H1 (cell line): ENCODE measurements around the gene CDK4. TPM values are rescaled to one million over a fixed set of nuclear protein-coding genes. Genes with fewer than 3 reads are reported as not detected.

Experiments used
- CTCF ChIA-PET: fragments of 300-600 bp; sonication (Branson Sonifier 250); formaldehyde crosslinking; loops from one replicate; lab custom pipeline; 2021; ENCODE audit not compliant: partially characterized antibody; lab: Charles Lee
- POLR2A ChIA-PET: fragments of 300-600 bp; sonication (Branson Sonifier 250); formaldehyde crosslinking; loops from one replicate; lab custom pipeline; 2021; ENCODE audit warnings: inconsistent platforms; ENCODE audit not compliant: partially characterized antibody; lab: Charles Lee
- DNase-seq, 2 experiments: peaks; one replicate each; pipeline versions ENCODE4 v3.0.0 to v3.0.0-alpha.2; 2010 to 2022; ENCODE audit warnings: low spot score in 2 of 2, low read depth in 1 of 2, mixed read lengths in 1 of 2
- FAIRE-seq: peaks from 2 replicates; lab custom pipeline; 2011; peaks lifted over from hg19 to GRCh38; lab: Jason Lieb, UNC
- H2AFZ ChIP-seq: 2 replicates; pipeline ENCODE4 v1.8.1; 2012; ENCODE audit warnings: low read length, inconsistent platforms
- H2AK5ac ChIP-seq: 2 replicates; pipeline ENCODE4 v1.6.1; 2013; ENCODE audit warnings: low read depth, low read length
- H2BK120ac ChIP-seq: replicated peaks from 2 replicates; pipeline ENCODE3; 2013; ENCODE audit warnings: low read depth, low read length, inconsistent platforms
- H2BK12ac ChIP-seq: 2 replicates; pipeline ENCODE4 v1.6.1; 2013; ENCODE audit warnings: low read depth, low read length
- H2BK15ac ChIP-seq: 2 replicates; pipeline ENCODE4 v1.6.1; 2013; ENCODE audit warnings: low read length
- H2BK20ac ChIP-seq: 2 replicates; pipeline ENCODE4 v1.6.1; 2013; ENCODE audit warnings: low read length
- H2BK5ac ChIP-seq: 2 replicates; pipeline ENCODE4 v1.6.1; 2013; ENCODE audit warnings: low read depth, low read length
- H3K14ac ChIP-seq: 2 replicates; pipeline ENCODE4 v1.6.1; 2013; ENCODE audit warnings: inconsistent platforms; ENCODE audit not compliant: insufficient read length
- H3K18ac ChIP-seq: 2 replicates; pipeline ENCODE4 v1.6.1; 2013; ENCODE audit warnings: low read length; ENCODE audit errors: extremely low read depth
- H3K23ac ChIP-seq: 2 replicates; pipeline ENCODE4 v1.6.1; 2013; ENCODE audit warnings: inconsistent platforms; ENCODE audit not compliant: insufficient read length
- H3K23me2 ChIP-seq: 2 replicates; pipeline ENCODE4 v1.6.1; 2013; ENCODE audit warnings: low read depth, low read length
- H3K27ac ChIP-seq: 2 replicates; pipeline ENCODE4 v1.6.1; 2011; ENCODE audit warnings: low read depth, low read length, inconsistent platforms
- H3K27me3 ChIP-seq, 4 experiments: replicated peaks in 1 of 4; 1 replicate in 1 of 4; 2 replicates in 3 of 4; pipeline versions ENCODE4 v1.6.1 to v1.8.1; 2011 to 2013; ENCODE audit warnings: low read length in 3 of 4, mild to moderate bottlenecking in 3 of 4, inconsistent platforms in 2 of 4, mixed read lengths in 2 of 4, moderate library complexity in 1 of 4; ENCODE audit not compliant: control insufficient read depth in 3 of 4, insufficient read depth in 3 of 4; ENCODE audit errors: extremely low read depth in 1 of 4
- H3K36me3 ChIP-seq, 4 experiments: 2 replicates each; pipeline versions ENCODE4 v1.6.1 to v1.8.1; 2011 to 2013; ENCODE audit warnings: mild to moderate bottlenecking in 4 of 4, low read length in 3 of 4, moderate library complexity in 2 of 4, control low read depth in 1 of 4, inconsistent platforms in 1 of 4; ENCODE audit not compliant: insufficient read depth in 4 of 4, control insufficient read depth in 2 of 4
- H3K4ac ChIP-seq: replicated peaks from 2 replicates; pipeline ENCODE3; 2013; ENCODE audit warnings: low read length, low read depth, mixed read lengths, inconsistent platforms; ENCODE audit not compliant: insufficient read length
- H3K4me1 ChIP-seq, 4 experiments: replicated peaks in 1 of 4; 1 replicate in 1 of 4; 2 replicates in 3 of 4; pipeline versions ENCODE4 v1.6.1 to v1.8.1; 2011 to 2013; ENCODE audit warnings: low read length in 3 of 4, inconsistent platforms in 2 of 4, mixed read lengths in 1 of 4; ENCODE audit not compliant: insufficient read depth in 4 of 4, control insufficient read depth in 3 of 4
- H3K4me2 ChIP-seq, 2 experiments: 2 replicates each; pipeline versions ENCODE4 v1.6.1 to v1.8.1; 2011 to 2013; ENCODE audit warnings: low read depth in 2 of 2, low read length in 2 of 2, control low read depth in 1 of 2, inconsistent platforms in 1 of 2, mild to moderate bottlenecking in 1 of 2; ENCODE audit not compliant: insufficient read depth in 1 of 2
- H3K4me3 ChIP-seq, 4 experiments: fragments of 200-600, 300-600 bp in 1 of 4; sonication (generic), shearing (Covaris generic), sonication (Bioruptor Twin) in 1 of 4; 2 replicates each; pipeline versions ENCODE4 v1.5.1 to v1.8.1; 2011 to 2016; ENCODE audit warnings: low read length in 4 of 4, low read depth in 3 of 4, control low read depth in 2 of 4, inconsistent platforms in 2 of 4, mild to moderate bottlenecking in 2 of 4, mixed read lengths in 1 of 4, moderate library complexity in 1 of 4; ENCODE audit not compliant: insufficient read depth in 2 of 4; ENCODE audit errors: extremely low read depth in 1 of 4
- H3K56ac ChIP-seq: replicated peaks from 2 replicates; pipeline ENCODE3; 2013; ENCODE audit warnings: low read depth, mild to moderate bottlenecking, mixed read lengths, low read length, inconsistent platforms; ENCODE audit not compliant: insufficient read length
- H3K79me1 ChIP-seq: 2 replicates; pipeline ENCODE4 v1.6.1; 2013; ENCODE audit warnings: low read depth, low read length, control low read depth
- H3K79me2 ChIP-seq, 2 experiments: 2 replicates each; pipeline versions ENCODE4 v1.6.1 to v1.8.1; 2012 to 2013; ENCODE audit warnings: low read length in 2 of 2, mild to moderate bottlenecking in 2 of 2, inconsistent platforms in 1 of 2; ENCODE audit not compliant: insufficient read depth in 2 of 2, control insufficient read depth in 1 of 2
- H3K9ac ChIP-seq, 4 experiments: replicated peaks in 1 of 4; 1 replicate in 1 of 4; 2 replicates in 3 of 4; pipeline versions ENCODE4 v1.6.1 to v1.8.1; 2011 to 2013; ENCODE audit warnings: low read depth in 3 of 4, low read length in 3 of 4, control low read depth in 2 of 4, mild to moderate bottlenecking in 2 of 4, moderate library complexity in 2 of 4, inconsistent platforms in 1 of 4; ENCODE audit errors: extremely low read depth in 1 of 4
- H3K9me3 ChIP-seq, 2 experiments: 2 replicates each; pipeline versions ENCODE4 v1.6.1 to v1.8.1; 2012 to 2013; ENCODE audit warnings: mild to moderate bottlenecking in 2 of 2, moderate library complexity in 2 of 2, control low read depth in 1 of 2, inconsistent platforms in 1 of 2, low read depth in 1 of 2, low read length in 1 of 2, mixed read lengths in 1 of 2; ENCODE audit not compliant: insufficient read depth in 2 of 2
- H4K20me1 ChIP-seq, 2 experiments: replicated peaks in 1 of 2; 2 replicates each; pipeline versions ENCODE3 to v1.8.1; 2011 to 2013; ENCODE audit warnings: inconsistent platforms in 2 of 2, low read length in 2 of 2, mild to moderate bottlenecking in 1 of 2; ENCODE audit not compliant: insufficient read depth in 2 of 2, control insufficient read depth in 1 of 2
- H4K5ac ChIP-seq: 2 replicates; pipeline ENCODE4 v1.6.1; 2013; ENCODE audit warnings: low read length, low read depth, mixed read lengths, inconsistent platforms; ENCODE audit not compliant: insufficient read length
- H4K8ac ChIP-seq: 2 replicates; pipeline ENCODE4 v1.8.0; 2013; ENCODE audit warnings: mild to moderate bottlenecking, moderate library complexity, low read length, inconsistent platforms; ENCODE audit not compliant: insufficient read depth; ENCODE audit errors: extremely low read depth
- H4K91ac ChIP-seq: replicated peaks from 2 replicates; pipeline ENCODE3; 2013; ENCODE audit warnings: low read length, mixed read lengths, inconsistent platforms; ENCODE audit not compliant: insufficient read length
- BCL11A ChIP-seq, 2 experiments: IDR thresholded peaks; one replicate each; pipeline ENCODE4 v1.6.1; 2011; ENCODE audit warnings: low read depth in 2 of 2, low read length in 2 of 2, mild to moderate bottlenecking in 2 of 2
- BRCA1 ChIP-seq: IDR thresholded peaks from 2 replicates; pipeline ENCODE4 v1.6.1; 2012; ENCODE audit warnings: low read depth, low read length, improper control_type of control experiment
- CBX5 ChIP-seq: fragments of 300-800, 300-1000 bp; sonication (generic); IDR thresholded peaks from 2 replicates; pipeline ENCODE4 v1.7.1; 2016; ENCODE audit warnings: antibody characterized with exemption, low read length, low read depth
- CEBPB ChIP-seq: IDR thresholded peaks from 2 replicates; pipeline ENCODE4 v1.6.1; 2012; ENCODE audit warnings: low read depth, low read length
- CREB1 ChIP-seq: IDR thresholded peaks from 2 replicates; pipeline ENCODE4 v1.6.1; 2012; ENCODE audit warnings: inconsistent platforms
- EGR1 ChIP-seq: IDR thresholded peaks from 2 replicates; pipeline ENCODE4 v1.6.1; 2011; ENCODE audit warnings: low read depth, low read length, borderline replicate concordance
- EP300 ChIP-seq, 2 experiments: IDR thresholded peaks; 1 replicate in 1 of 2; 2 replicates in 1 of 2; pipeline ENCODE4 v1.6.1; 2011 to 2012; ENCODE audit warnings: low read depth in 2 of 2, low read length in 2 of 2, mild to moderate bottlenecking in 2 of 2, borderline replicate concordance in 1 of 2, inconsistent platforms in 1 of 2, moderate library complexity in 1 of 2
- NRF1 ChIP-seq: IDR thresholded peaks from 2 replicates; pipeline ENCODE4 v1.6.1; 2011; ENCODE audit warnings: mild to moderate bottlenecking, low read depth, low read length, improper control_type of control experiment
- POU5F1 ChIP-seq: IDR thresholded peaks from 2 replicates; pipeline ENCODE4 v1.6.1; 2011; ENCODE audit warnings: low read depth, mild to moderate bottlenecking, low read length, moderate library complexity
- RAD21 ChIP-seq, 2 experiments: IDR thresholded peaks in 1 of 2; conservative IDR thresholded peaks in 1 of 2; 2 replicates each; pipeline ENCODE4 v1.6.1; 2011; ENCODE audit warnings: low read depth in 2 of 2, low read length in 2 of 2, improper control_type of control experiment in 1 of 2, inconsistent platforms in 1 of 2, mild to moderate bottlenecking in 1 of 2, moderate library complexity in 1 of 2
- RBBP5 ChIP-seq: IDR thresholded peaks from 2 replicates; pipeline ENCODE4 v1.7.1; 2012; ENCODE audit warnings: low read depth, mild to moderate bottlenecking, inconsistent platforms, low read length, moderate library complexity, borderline replicate concordance
- SIN3A ChIP-seq, 2 experiments: IDR thresholded peaks in 1 of 2; conservative IDR thresholded peaks in 1 of 2; 2 replicates each; pipeline ENCODE4 v1.6.1; 2011 to 2012; ENCODE audit warnings: low read length in 2 of 2, improper control_type of control experiment in 1 of 2, low read depth in 1 of 2, mild to moderate bottlenecking in 1 of 2
- TAF1 ChIP-seq: IDR thresholded peaks from 2 replicates; pipeline ENCODE4 v1.6.1; 2011; ENCODE audit warnings: mild to moderate bottlenecking, low read depth, low read length
- TBP ChIP-seq: IDR thresholded peaks from 2 replicates; pipeline ENCODE4 v1.6.1; 2011; ENCODE audit warnings: low read depth, low read length, improper control_type of control experiment
- TEAD4 ChIP-seq: IDR thresholded peaks from 2 replicates; pipeline ENCODE4 v1.6.1; 2012; ENCODE audit warnings: low read depth, low read length, inconsistent platforms, mixed read lengths
- WGBS, 2 experiments: shearing (Covaris generic) in 1 of 2; methylation state at CpG; one replicate each; pipeline versions ENCODE4 v1.1.6 to v1.1.7; 2013 to 2015; ENCODE audit warnings: low lambda C conversion rate in 2 of 2, mixed read lengths in 2 of 2, inconsistent platforms in 1 of 2, low coverage in 1 of 2, missing lambda C conversion rate in 1 of 2; ENCODE audit not compliant: insufficient replicate concordance in 2 of 2, insufficient coverage in 1 of 2, insufficient read length in 1 of 2; ENCODE audit errors: extremely low coverage in 1 of 2, missing lambda C conversion rate in 1 of 2; 5-methylcytosine and 5-hydroxymethylcytosine counted together
- polyA plus RNA-seq, 7 experiments: library from polyadenylated mRNA; depleted of rRNA in 3 of 7; stranded (reverse) in 5 of 7; unstranded in 2 of 7; fragments of >200 nt in 5 of 7; fragments of 200-250 nt in 2 of 7; gene quantifications; 1 replicate in 5 of 7; 2 replicates in 1 of 7; 4 replicates in 1 of 7; pipeline versions ENCODE4 v1.2.1 to v1.2.3, GENCODE V29; 2011 to 2013; ENCODE audit warnings: missing spikeins in 2 of 7, mixed read lengths in 2 of 7
- total RNA-seq: library from RNA; stranded (reverse); fragmentation: NEBNext Ultra II Directional; extraction: Animal tissue kit (Norgen Biotek cat#: 25700); gene quantifications from 2 replicates; pipeline ENCODE4 v1.2.1, GENCODE V29; 2021

The CDK4 gene
- total and polyA plus RNA-seq, 2 of the 8 experiments (the other 6 are each of a cell fraction or from before 2014, with no cell fraction given) = 174 to 368 TPM

- Histone ChIP-seq H3K18ac (no peak overlapping the region), H2BK20ac (no peak overlapping the region), H3K79me2 (no peaks in the 10 kb centered on the region), H3K79me1 (no peaks in the 10 kb centered on the region), H3K4me1 (no peaks in the 10 kb centered on the region), H3K27me3 (no peaks in the 10 kb centered on the region), H3K23me2 (no peaks in the 10 kb centered on the region), H3K36me3 (peaks cover 0 to 22% (median 5%) of the 10 kb centered on the region in 4 experiments; a peak in 4 of 8 replicates), H4K5ac (no peak overlapping the region), H4K91ac (no peak overlapping the region), H2AK5ac (no peak overlapping the region), H3K14ac (no peak overlapping the region), H4K8ac (no peak overlapping the region), H2BK15ac (no peak overlapping the region), H2AFZ (no peak overlapping the region), H3K4me2 (no peak overlapping the region), H3K56ac (no peak overlapping the region), H2BK5ac (no peak overlapping the region), H3K9ac (no peak overlapping the region), H3K9me3 (no peaks in the 10 kb centered on the region), H2BK12ac (no peak overlapping the region), H3K23ac (no peak overlapping the region), H3K4me3 (no peak overlapping the region), H3K27ac (no peak overlapping the region), H2BK120ac (no peak overlapping the region), H3K4ac (no peak overlapping the region), H4K20me1 (peaks cover 0 to 3% of the 10 kb centered on the region in 2 experiments)
- DNase-seq (peak in 1 of 2 experiments; percentile 19), FAIRE-seq (no peak)
- 90% methylated on average over 4 of the region's 4 CpGs; no CpG with 5 or more reads in 1 of the 2 experiments for WGBS, 2 experiments
- ChIA-PET POLR2A (interaction anchor here (1.1 kb wide), 1 partner anchor 8 kb away, joined by 4 read pairs; no protein-coding TSS in a partner anchor), CTCF (interaction anchor here (0.6 to 1.3 kb wide), 2 partner anchors 10 to 16 kb away, joined by 3 to 5 read pairs; no protein-coding TSS in a partner anchor)
- TF ChIP-seq RBBP5 = no peak
- no peak for TF ChIP-seq TEAD4
- no peak for TF ChIP-seq BRCA1
- no peak for TF ChIP-seq NRF1
- no peak for TF ChIP-seq CREB1
- TF ChIP-seq CEBPB = no peak
- TF ChIP-seq EP300 (IDR thresholded peaks at IDR 0.05; ENCODE audit: borderline replicate concordance in 1 of 2, low read depth in 2 of 2, low read length in 2 of 2) = no peak
- TF ChIP-seq SIN3A (conservative IDR thresholded peaks at IDR 0.05 in 1 of 2, IDR thresholded peaks at IDR 0.05 in 1 of 2; ENCODE audit: low read depth in 1 of 2, low read length in 2 of 2) = no peak
- no peak for TF ChIP-seq TBP
- no peak for TF ChIP-seq EGR1
- no peak for TF ChIP-seq CBX5
- TF ChIP-seq RAD21 (IDR thresholded peaks at IDR 0.05 in 1 of 2, conservative IDR thresholded peaks at IDR 0.05 in 1 of 2; ENCODE audit: low read depth in 2 of 2, low read length in 2 of 2) = no peak
- TF ChIP-seq TAF1 = no peak
- no peak for TF ChIP-seq BCL11A (IDR thresholded peaks at IDR 0.05; ENCODE audit: low read depth in 2 of 2, low read length in 2 of 2)
- no peak for TF ChIP-seq POU5F1
These were observed 35.8 kb downstream of the CDK4 start for GRCh38 chr12:57716305-57716704.
